Ammon's horn (tissue), 1 donor: ENCODE results near the gene GNL1.

Experiments used
- DNase-seq: peaks from one replicate; pipeline ENCODE4 v3.0.0-alpha.2; 2016; ENCODE audit warnings: low spot score

Gene GNL1

GRCh38 chr6:30570263-30570662 lies 14.0 kb upstream of the GNL1 start:
- DNase-seq: no peak

- no peak for DNase-seq
These were observed 12.0 kb upstream of the GNL1 start for GRCh38 chr6:30568245-30568644.

- no peak for DNase-seq
These were observed 9.5 kb upstream of the GNL1 start for GRCh38 chr6:30565772-30566171.

- DNase-seq: no peak
These were observed 7.8 kb upstream of the GNL1 start for GRCh38 chr6:30564114-30564513.

- DNase-seq: no peak
These were observed 6.5 kb upstream of the GNL1 start for GRCh38 chr6:30562470-30563425.

GRCh38 chr6:30560930-30561329 lies 4.6 kb upstream of the GNL1 start:
- no peak for DNase-seq

- DNase-seq: no peak
These were observed 1.3 kb upstream of the GNL1 start for GRCh38 chr6:30557683-30557981.

- peak; percentile 96 for DNase-seq
These were observed 805 bp upstream of the GNL1 start, which contains the start of gene PRR3 for GRCh38 chr6:30556906-30557682. PRR3 (plus strand) TSS chr6:30557295; CDS start chr6:30557345, 50 bp downstream.

- no peak for DNase-seq
These were observed 548 bp downstream of the GNL1 start for GRCh38 chr6:30555816-30556065.

- peak; percentile 57 for DNase-seq
These were observed 1.1 kb downstream of the GNL1 start for GRCh38 chr6:30554962-30555815.

GRCh38 chr6:30554404-30554803 lies 1.9 kb downstream of the GNL1 start:
- DNase-seq: no peak

GRCh38 chr6:30548375-30548774 lies 7.9 kb downstream of the GNL1 start:
- no peak for DNase-seq

- DNase-seq: no peak
These were observed 8.8 kb downstream of the GNL1 start for GRCh38 chr6:30547454-30547853.

- DNase-seq: peak; percentile 64
These were observed 11.5 kb downstream of the GNL1 start for GRCh38 chr6:30544666-30545272.

GRCh38 chr6:30543821-30544220 lies 12.5 kb downstream of the GNL1 start:
- no peak for DNase-seq

GRCh38 chr6:30542915-30543314 lies 13.4 kb downstream of the GNL1 start:
- DNase-seq: no peak

- no peak for DNase-seq
These were observed 13.9 kb downstream of the GNL1 start for GRCh38 chr6:30542404-30542725.

GRCh38 chr6:30541515-30542403 lies 14.5 kb downstream of the GNL1 start:
- peak; percentile 94 for DNase-seq

- no peak for DNase-seq
These were observed 18.4 kb downstream of the GNL1 start for GRCh38 chr6:30537931-30538330.

GRCh38 chr6:30533460-30534294 lies 22.6 kb downstream of the GNL1 start:
- DNase-seq: no peak
